HepG2 (cell line): ENCODE results near the gene CEL. TPM values are rescaled to one million over a fixed set of nuclear protein-coding genes. Genes with fewer than 3 reads are reported as not detected.

ENCODE experiments used
- ATAC-seq: fragments of 200-7000 bp; cut with Tn5 transposase; 3 replicates; pipeline ENCODE4 v1.9.1; 2020; ENCODE audit warnings: mild to moderate bottlenecking, moderate library complexity
- BruUV-seq: library from RNA; stranded (reverse); fragments of 400-500 nt; replicated peaks from 2 replicates; lab custom pipeline; 2021; lab: Mats Ljungman, UMichigan
- CTCF ChIA-PET: fragments of 300-600 bp; formaldehyde crosslinking; extraction: SDS; loops from one replicate; lab custom pipeline; 2021; ENCODE audit warnings: low total read pairs, inconsistent platforms, low intra/inter-chr PET ratio; lab: Yijun Ruan, JAX
- POLR2A ChIA-PET: fragments of 350-600 bp; sonication (Branson Sonifier 250); formaldehyde crosslinking; loops from one replicate; lab custom pipeline; 2020; ENCODE audit warnings: antibody characterized with exemption, inconsistent platforms; lab: Yijun Ruan, JAX
- DNase-seq: peaks from one replicate; pipeline ENCODE4 v3.0.0-alpha.2; 2015; ENCODE audit warnings: low spot score
- FAIRE-seq: peaks from 3 replicates; lab custom pipeline; 2011; peaks lifted over from hg19 to GRCh38; lab: Jason Lieb, UNC
- H2AFZ ChIP-seq: one replicate; pipeline ENCODE4 v1.6.1; 2011; ENCODE audit warnings: low read length, inconsistent platforms
- H3K27ac ChIP-seq: fragments of 300-600 bp; 3 replicates; pipeline ENCODE4 v1.8.0; 2011; ENCODE audit warnings: mixed run types, mild to moderate bottlenecking, mixed read lengths, low read length, inconsistent platforms; ENCODE audit not compliant: insufficient read depth; ENCODE audit errors: extremely low read length
- H3K27me3 ChIP-seq, 2 experiments: fragments of 200-600 bp in 1 of 2; 2 replicates in 1 of 2; 3 replicates in 1 of 2; pipeline versions ENCODE4 v1.6.0 to v1.8.0; 2011; ENCODE audit warnings: low read length in 2 of 2, mild to moderate bottlenecking in 2 of 2, moderate library complexity in 2 of 2, inconsistent platforms in 1 of 2; ENCODE audit not compliant: insufficient read depth in 2 of 2, control insufficient read depth in 1 of 2
- H3K36me3 ChIP-seq, 2 experiments: fragments of 200-600 bp in 1 of 2; replicated peaks in 1 of 2; 2 replicates in 1 of 2; 3 replicates in 1 of 2; pipeline versions ENCODE4 v1.5.1 to v1.8.0; 2011; ENCODE audit warnings: low read length in 2 of 2, inconsistent platforms in 1 of 2; ENCODE audit not compliant: insufficient read depth in 2 of 2, control insufficient read depth in 1 of 2
- H3K4me1 ChIP-seq: 2 replicates; pipeline ENCODE4 v1.5.1; 2012; ENCODE audit warnings: low read length, inconsistent platforms; ENCODE audit not compliant: insufficient read depth
- H3K4me2 ChIP-seq: 2 replicates; pipeline ENCODE4 v1.6.0; 2011; ENCODE audit warnings: low read depth, low read length, inconsistent platforms
- H3K4me3 ChIP-seq, 3 experiments: fragments of 200-600 bp in 1 of 3; sonication (generic), shearing (Covaris generic) in 1 of 3; replicated peaks in 1 of 3; 2 replicates each; pipeline ENCODE4 v1.5.1; 2011 to 2016; ENCODE audit warnings: low read length in 3 of 3, inconsistent platforms in 2 of 3, low read depth in 2 of 3, mild to moderate bottlenecking in 2 of 3, control low read depth in 1 of 3, mixed read lengths in 1 of 3; ENCODE audit not compliant: insufficient read depth in 1 of 3
- H3K79me2 ChIP-seq: one replicate; pipeline ENCODE4 v1.6.1; 2011; ENCODE audit warnings: low read length, inconsistent platforms; ENCODE audit not compliant: insufficient read depth
- H3K9ac ChIP-seq: 2 replicates; pipeline ENCODE4 v1.6.0; 2011; ENCODE audit warnings: mild to moderate bottlenecking, low read depth, low read length, inconsistent platforms; ENCODE audit not compliant: insufficient read depth
- H3K9me3 ChIP-seq: 2 replicates; pipeline ENCODE4 v1.5.1; 2012; ENCODE audit warnings: mild to moderate bottlenecking, low read length
- H4K20me1 ChIP-seq: 2 replicates; pipeline ENCODE4 v1.6.0; 2011; ENCODE audit warnings: inconsistent platforms, mild to moderate bottlenecking, low read length, moderate library complexity; ENCODE audit not compliant: insufficient read depth
- ARHGAP35 ChIP-seq: sonication (generic); formaldehyde crosslinking; IDR thresholded peaks from 2 replicates; pipeline ENCODE4 v1.9.0; 2022; ENCODE audit warnings: mild to moderate bottlenecking, inconsistent platforms, moderate library complexity, missing genetic modification reagents, borderline replicate concordance
- CCDC6 ChIP-seq: sonication (generic); formaldehyde crosslinking; IDR thresholded peaks from 2 replicates; pipeline ENCODE4 v1.8.1; 2022; ENCODE audit warnings: mild to moderate bottlenecking, missing genetic modification reagents, moderate library complexity
- E2F1 ChIP-seq: sonication (generic); formaldehyde crosslinking; IDR thresholded peaks from 2 replicates; pipeline ENCODE4 v1.5.0; 2020; ENCODE audit warnings: missing genetic modification reagents
- FIP1L1 ChIP-seq: fragments of 200-400 bp; formaldehyde crosslinking; IDR thresholded peaks from 2 replicates; pipeline ENCODE4 v1.6.1; 2018; ENCODE audit warnings: low read depth, mild to moderate bottlenecking, low read length, moderate library complexity, borderline replicate concordance; ENCODE audit not compliant: insufficient read depth
- GRHL1 ChIP-seq: sonication (generic); formaldehyde crosslinking; conservative IDR thresholded peaks from 2 replicates; pipeline ENCODE4 v1.8.0; 2022; ENCODE audit warnings: missing genetic modification reagents
- NFKB2 ChIP-seq: sonication (generic); formaldehyde crosslinking; IDR thresholded peaks from 2 replicates; pipeline ENCODE4 v1.4.0; 2020; ENCODE audit warnings: missing genetic modification reagents, borderline replicate concordance
- PTBP1 ChIP-seq: fragments of 200-400 bp; formaldehyde crosslinking; IDR thresholded peaks from 2 replicates; pipeline ENCODE4 v1.6.1; 2018; ENCODE audit warnings: low read length, low read depth; ENCODE audit not compliant: poor library complexity, severe bottlenecking
- SNAPC5 ChIP-seq: sonication (generic); formaldehyde crosslinking; IDR thresholded peaks from 2 replicates; pipeline ENCODE4 v1.8.1; 2023; ENCODE audit warnings: mild to moderate bottlenecking, missing genetic modification reagents, borderline replicate concordance
- TFE3 ChIP-seq: IDR thresholded peaks from 2 replicates; pipeline ENCODE4 v1.6.1; 2016
- ZBTB21 ChIP-seq: sonication (generic); formaldehyde crosslinking; IDR thresholded peaks from 2 replicates; pipeline ENCODE4 v1.4.0; 2020; ENCODE audit warnings: missing genetic modification reagents
- ZFP90 ChIP-seq: sonication (generic); formaldehyde crosslinking; IDR thresholded peaks from 2 replicates; pipeline ENCODE4 v1.8.0; 2022; ENCODE audit warnings: missing genetic modification reagents, mild to moderate bottlenecking, inconsistent platforms, borderline replicate concordance
- ZNF704 ChIP-seq: sonication (generic); formaldehyde crosslinking; IDR thresholded peaks from 2 replicates; pipeline ENCODE4 v1.8.1; 2023; ENCODE audit warnings: mild to moderate bottlenecking, inconsistent platforms, moderate library complexity, missing genetic modification reagents, borderline replicate concordance
- ZNF737 ChIP-seq: sonication (generic); formaldehyde crosslinking; IDR thresholded peaks from 2 replicates; pipeline ENCODE4 v1.5.0; 2020; ENCODE audit warnings: missing genetic modification reagents, mild to moderate bottlenecking, borderline replicate concordance
- ZUFSP ChIP-seq: sonication (generic); formaldehyde crosslinking; IDR thresholded peaks from 2 replicates; pipeline ENCODE4 v1.9.0; 2021; ENCODE audit warnings: missing genetic modification reagents, mild to moderate bottlenecking, borderline replicate concordance
- WGBS: methylation state at CpG from one replicate; pipeline ENCODE4 v1.1.6; 2017; ENCODE audit warnings: low lambda C conversion rate; 5-methylcytosine and 5-hydroxymethylcytosine counted together
- in situ Hi-C: cut with HindIII; loops from 2 replicates; pipeline ENCODE4 v1.10.0; 2017; ENCODE audit warnings: low pct_unique_long_range_greater_than_20kb; ENCODE audit not compliant: extremely low pct_ligation_motif_present
- intact Hi-C: fragments of 100-400 bp; cut with micrococcal nuclease; formaldehyde crosslinking; loops from one replicate; pipeline ENCODE4 v1.10.0; 2022; ENCODE audit not compliant: unreplicated experiment
- polyA plus RNA-seq, 8 experiments: library from polyadenylated mRNA; depleted of rRNA in 3 of 8; stranded (reverse) in 7 of 8; unstranded in 1 of 8; fragments of >200 nt; fragmentation: Illumina TruSeq in 4 of 8; extraction: Trizol in 4 of 8; gene quantifications; 2 replicates each; pipeline versions ENCODE4 v1.2.1 to v1.2.3, GENCODE V29; 2011 to 2016; ENCODE audit warnings: low read depth in 4 of 8, missing spikeins in 1 of 8, mixed read lengths in 1 of 8; ENCODE audit not compliant: insufficient read depth in 1 of 8
- total RNA-seq, 5 experiments: library from RNA; depleted of rRNA; stranded (reverse); fragments of >200 nt; fragmentation: Illumina TruSeq; extraction: Trizol; gene quantifications; 2 replicates each; pipeline ENCODE4 v1.2.3, GENCODE V29; 2016; ENCODE audit warnings: low read depth in 1 of 5

The CEL gene
- total and polyA plus RNA-seq, 2 of the 13 experiments (the other 11 are each of a cell fraction or from before 2014, with no cell fraction given) = 0.63 to 1.5 TPM

- WGBS = 90% methylated on average over 7 of the region's 11 CpGs
- Histone ChIP-seq H3K9me3 (no peaks in the 10 kb centered on the region), H3K4me1 (no peaks in the 10 kb centered on the region), H2AFZ (no peak overlapping the region), H3K27ac (no peak overlapping the region), H3K27me3 (no peaks in the 10 kb centered on the region), H4K20me1 (no peaks in the 10 kb centered on the region), H3K79me2 (no peaks in the 10 kb centered on the region), H3K36me3 (peaks cover 0 to 1% of the 10 kb centered on the region in 2 experiments; a peak in 1 of 5 replicates), H3K4me2 (no peak overlapping the region), H3K4me3 (no peak overlapping the region), H3K9ac (no peak overlapping the region)
- no peak for ATAC-seq
- no peak for FAIRE-seq
- ChIA-PET CTCF (no interaction called here), POLR2A (no interaction called here)
- intact Hi-C loops (no loop called here), in situ Hi-C loops (no loop called here)
- TF ChIP-seq SNAPC5 (CRISPR knock-in tag) (no peak), E2F1 (CRISPR knock-in tag) (no peak), GRHL1 (no peak), NFKB2 (CRISPR knock-in tag) (no peak), ARHGAP35 (no peak), ZFP90 (CRISPR knock-in tag) (no peak), TFE3 (CRISPR knock-in tag) (no peak), ZUFSP (no peak), PTBP1 (no peak), CCDC6 (CRISPR knock-in tag) (no peak), ZBTB21 (CRISPR knock-in tag) (no peak), ZNF704 (no peak), FIP1L1 (no peak), ZNF737 (CRISPR knock-in tag) (no peak)
- DNase-seq = no peak
- no TSS peak for BruUV-seq
Observed at GRCh38 chr9:133067006-133067405, 5.2 kb downstream of the CEL start.
